ENCODE measurements around the gene MMAA.

DNA sequence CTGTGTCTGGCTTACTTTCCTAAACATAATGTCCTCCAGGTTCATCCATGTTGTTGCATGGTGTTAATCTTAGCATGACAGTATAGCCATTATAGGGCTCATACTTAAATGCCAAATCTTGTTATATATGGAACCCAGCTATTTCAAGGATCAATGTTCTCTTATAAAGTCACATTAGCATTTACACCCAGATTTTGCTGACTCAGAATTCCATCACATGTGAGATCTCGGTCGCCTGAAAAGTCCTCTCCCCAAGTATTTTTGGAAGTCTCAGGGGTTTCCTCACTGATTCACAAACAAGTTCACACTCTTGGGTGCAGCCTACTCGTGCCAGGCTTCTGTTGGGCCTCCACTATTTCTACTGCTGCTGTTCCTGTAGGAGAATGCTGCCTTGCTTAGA, 40.9 kb downstream of the MMAA start:
- TF ChIP-seq POLR2AphosphoS5 (IDR thresholded peaks at IDR 0.05; ENCODE audit: borderline replicate concordance, low read depth, low read length) (no peak), EZH2 (IDR thresholded peaks at IDR 0.05) (no peak), FOXP2 (optimal IDR thresholded peaks at IDR 0.05; ENCODE audit: control extremely low read depth, extremely low read length, insufficient read depth) (no peak)
